Endothelial cell of umbilical vein (primary cell): ENCODE measurements around the gene STAT4. TPM values are rescaled to one million over a fixed set of nuclear protein-coding genes. Genes with fewer than 3 reads are reported as not detected.

Source experiments
- BruUV-seq: library from RNA; stranded (reverse); fragments of 400-500 nt; replicated peaks from 2 replicates; lab custom pipeline; 2021; lab: Mats Ljungman, UMichigan
- CTCF ChIA-PET: fragments of 300-600, 350-600 bp; sonication (Branson Sonifier 250); formaldehyde crosslinking; loops from one replicate; lab custom pipeline; 2021; ENCODE audit warnings: antibody characterized with exemption, inconsistent platforms; lab: Charles Lee
- POLR2A ChIA-PET: fragments of 300-600, 350-600 bp; sonication (Branson Sonifier 250); formaldehyde crosslinking; loops from one replicate; lab custom pipeline; 2021; ENCODE audit warnings: antibody characterized with exemption, inconsistent platforms; lab: Charles Lee
- DNase-seq: peaks from one replicate; pipeline ENCODE4 v3.0.0-alpha.2; 2011; ENCODE audit warnings: low read depth, low spot score
- FAIRE-seq: peaks from 2 replicates; lab custom pipeline; 2011; peaks lifted over from hg19 to GRCh38; lab: Jason Lieb, UNC
- H2AFZ ChIP-seq: 2 replicates; pipeline ENCODE4 v1.6.0; 2012; ENCODE audit warnings: low read depth, low read length, control low read depth, inconsistent platforms
- H3K27ac ChIP-seq: 2 replicates; pipeline ENCODE4 v1.5.1; 2011; ENCODE audit warnings: low read depth, mild to moderate bottlenecking, control low read depth, low read length, moderate library complexity; ENCODE audit not compliant: insufficient read depth
- H3K27me3 ChIP-seq, 2 experiments: 2 replicates each; pipeline versions ENCODE4 v1.6.0 to v1.6.1; 2011; ENCODE audit warnings: low read length in 2 of 2, mixed read lengths in 1 of 2; ENCODE audit not compliant: control insufficient read depth in 2 of 2, insufficient read depth in 2 of 2
- H3K36me3 ChIP-seq, 2 experiments: 2 replicates in 1 of 2; 3 replicates in 1 of 2; pipeline ENCODE4 v1.5.1; 2011; ENCODE audit warnings: low read length in 2 of 2, mild to moderate bottlenecking in 1 of 2, moderate library complexity in 1 of 2; ENCODE audit not compliant: control insufficient read depth in 2 of 2, insufficient read depth in 2 of 2; ENCODE audit errors: extremely low read depth in 1 of 2
- H3K4me1 ChIP-seq: 3 replicates; pipeline ENCODE4 v1.5.1; 2011; ENCODE audit warnings: mild to moderate bottlenecking, low read length; ENCODE audit not compliant: control insufficient read depth, insufficient read depth; ENCODE audit errors: extremely low read depth
- H3K4me2 ChIP-seq: 2 replicates; pipeline ENCODE4 v1.6.1; 2011; ENCODE audit warnings: low read length, control low read depth, mixed read lengths; ENCODE audit not compliant: insufficient read depth
- H3K4me3 ChIP-seq, 3 experiments: fragments of 200-600 bp in 1 of 3; sonication (generic), shearing (Covaris generic) in 1 of 3; replicated peaks in 1 of 3; 2 replicates each; pipeline ENCODE4 v1.5.1; 2011 to 2016; ENCODE audit warnings: control low read depth in 3 of 3, low read length in 3 of 3, mild to moderate bottlenecking in 2 of 3, inconsistent platforms in 1 of 3, low read depth in 1 of 3, moderate library complexity in 1 of 3; ENCODE audit not compliant: insufficient read depth in 1 of 3
- H3K79me2 ChIP-seq: 2 replicates; pipeline ENCODE4 v1.6.0; 2012; ENCODE audit warnings: low read length, inconsistent platforms; ENCODE audit not compliant: control insufficient read depth, insufficient read depth
- H3K9ac ChIP-seq: replicated peaks from 2 replicates; pipeline ENCODE3; 2011; ENCODE audit warnings: low read length, control low read depth; ENCODE audit not compliant: insufficient read depth; ENCODE audit errors: extremely low read depth
- H3K9me1 ChIP-seq: replicated peaks from 3 replicates; pipeline ENCODE4 v1.6.0; 2011; ENCODE audit warnings: mild to moderate bottlenecking, low read length; ENCODE audit not compliant: control insufficient read depth, insufficient read depth; ENCODE audit errors: extremely low read depth
- H3K9me3 ChIP-seq: replicated peaks from 2 replicates; pipeline ENCODE4 v1.5.1; 2012; ENCODE audit warnings: low read length, inconsistent platforms; ENCODE audit not compliant: control insufficient read depth, insufficient read depth
- H4K20me1 ChIP-seq: replicated peaks from 2 replicates; pipeline ENCODE3; 2011; ENCODE audit warnings: mild to moderate bottlenecking, low read length; ENCODE audit not compliant: control insufficient read depth, insufficient read depth; ENCODE audit errors: extremely low read depth
- CTCF ChIP-seq, 2 donors: IDR thresholded peaks; 1 replicate in 1 of 2; 2 replicates in 1 of 2; pipeline ENCODE4 v1.5.1; 2011; ENCODE audit warnings: low read length in 2 of 2, mild to moderate bottlenecking in 2 of 2, moderate library complexity in 2 of 2, control low read depth in 1 of 2, inconsistent platforms in 1 of 2, low read depth in 1 of 2; ENCODE audit not compliant: insufficient read depth in 1 of 2; ENCODE audit errors: extremely low read depth in 1 of 2
- EZH2 ChIP-seq: IDR thresholded peaks from 2 replicates; pipeline ENCODE4 v1.6.1; 2012; ENCODE audit warnings: borderline replicate concordance, low read depth, mild to moderate bottlenecking, moderate library complexity, low read length, inconsistent platforms; ENCODE audit not compliant: severe bottlenecking
- FOS ChIP-seq: IDR thresholded peaks from 2 replicates; pipeline ENCODE4 v1.6.1; 2011; ENCODE audit warnings: mild to moderate bottlenecking, low read length, moderate library complexity, borderline replicate concordance; ENCODE audit not compliant: insufficient read depth
- GATA2 ChIP-seq: IDR thresholded peaks from 2 replicates; pipeline ENCODE4 v1.7.0; 2011; ENCODE audit warnings: low read depth, mild to moderate bottlenecking, moderate library complexity, mixed read lengths, low read length; ENCODE audit not compliant: insufficient read length, insufficient read depth
- JUN ChIP-seq: IDR thresholded peaks from 2 replicates; pipeline ENCODE4 v1.6.1; 2011; ENCODE audit warnings: borderline replicate concordance, low read depth; ENCODE audit not compliant: insufficient read length, insufficient read depth
- MAX ChIP-seq: IDR thresholded peaks from 2 replicates; pipeline ENCODE4 v1.6.1; 2011; ENCODE audit not compliant: insufficient read depth, insufficient read length
- MYC ChIP-seq: IDR thresholded peaks from one replicate; pipeline ENCODE4 v1.6.1; 2011; ENCODE audit warnings: mild to moderate bottlenecking, low read depth, low read length
- POLR2A ChIP-seq: IDR thresholded peaks from 2 replicates; pipeline ENCODE4 v1.6.1; 2012; ENCODE audit warnings: low read depth, mild to moderate bottlenecking, control low read depth, low read length
- POLR2AphosphoS5 ChIP-seq: IDR thresholded peaks from 2 replicates; pipeline ENCODE4 v1.6.1; 2012; ENCODE audit warnings: low read depth, mild to moderate bottlenecking, control low read depth, low read length, moderate library complexity; ENCODE audit not compliant: insufficient read depth
- dilution Hi-C: fragments of 300-500 bp; cut with MboI; formaldehyde crosslinking; loops from one replicate; pipeline ENCODE4 v1.15.0; 2019; ENCODE audit warnings: low sequenced_read_pairs; ENCODE audit not compliant: extremely low pct_ligation_motif_present
- intact Hi-C: fragments of 100-400 bp; cut with micrococcal nuclease; formaldehyde crosslinking; loops from one replicate; pipeline ENCODE4 v1.10.0; 2022
- polyA plus RNA-seq, 4 experiments: library from polyadenylated mRNA; depleted of rRNA in 3 of 4; stranded (reverse) in 3 of 4; unstranded in 1 of 4; fragments of >200 nt; gene quantifications; 2 replicates each; pipeline versions ENCODE4 v1.2.1 to v1.2.3, GENCODE V29; 2011 to 2012; ENCODE audit warnings: missing spikeins in 1 of 4
- total RNA-seq: library from RNA; stranded (reverse); gene quantifications from 2 replicates; pipeline ENCODE4 v1.2.3, GENCODE V29; 2021

Gene STAT4
- total and polyA plus RNA-seq, 2 donors (not counting 3 experiments of a cell fraction or from before 2014, with no cell fraction given) = 0.46 to 1.2 TPM

GRCh38 chr2:191083540-191083939, 67.3 kb downstream of the STAT4 start:
- Histone ChIP-seq H3K9me1 (no peaks in the 10 kb centered on the region), H3K4me2 (no peak overlapping the region), H3K36me3 (no peaks in the 10 kb centered on the region), H3K27me3 (no peaks in the 10 kb centered on the region), H3K79me2 (no peaks in the 10 kb centered on the region), H4K20me1 (no peaks in the 10 kb centered on the region), H3K4me1 (no peaks in the 10 kb centered on the region), H3K4me3 (no peak overlapping the region), H3K9ac (no peak overlapping the region), H3K9me3 (no peaks in the 10 kb centered on the region), H3K27ac (no peak overlapping the region), H2AFZ (no peak overlapping the region)
- FAIRE-seq (no peak), DNase-seq (no peak)
- ChIA-PET POLR2A (no interaction called here), CTCF (interaction anchor here (1.1 to 1.6 kb wide), 2 partner anchors 31 to 67 kb away, joined by 3 to 8 read pairs; no protein-coding TSS in a partner anchor)
- dilution Hi-C loops = no loop called here
- BruUV-seq = no TSS peak
- intact Hi-C loops = no loop called here
- TF ChIP-seq MYC (no peak), EZH2 (no peak), POLR2AphosphoS5 (no peak), GATA2 (no peak), POLR2A (no peak), FOS (no peak), MAX (no peak), CTCF (IDR thresholded peaks at IDR 0.05; ENCODE audit: extremely low read depth in 1 of 2, insufficient read depth in 1 of 2, low read depth in 1 of 2, low read length in 2 of 2) (no peak), JUN (no peak)
